ENCODE results near the gene KLK1. TPM values are rescaled to one million over a fixed set of nuclear protein-coding genes. Genes with fewer than 3 reads are reported as not detected.

KLK1 gene
- total RNA-seq, 1 experiment from 2014 or later, result not detected

DNA sequence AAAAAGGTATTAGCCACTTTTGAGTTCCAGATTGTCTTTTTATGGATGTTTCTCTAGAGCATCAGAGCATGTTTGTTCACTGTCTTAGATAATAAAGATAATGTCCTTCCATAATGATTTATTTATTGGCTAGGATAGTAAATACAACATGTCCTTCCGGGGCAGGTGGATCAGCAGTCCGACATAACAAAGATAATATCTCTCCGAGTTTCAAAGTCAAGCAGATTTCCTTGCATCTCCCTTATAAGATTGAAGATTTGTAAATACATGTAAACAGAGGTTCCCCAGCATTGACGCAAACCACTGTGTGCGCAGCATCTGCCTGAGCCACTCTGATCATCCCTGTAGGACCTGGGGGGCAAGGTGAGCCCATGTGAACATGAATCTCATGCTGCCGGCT, 18.5 kb upstream of the KLK1 start:
- ChIA-PET POLR2A (ENCODE audit: low non-redundant PET) (no interaction called here), CTCF (no interaction called here)
- Histone ChIP-seq H3K4me1 (ENCODE audit: insufficient read depth, low read length, poor library complexity, severe bottlenecking) (no peaks in the 10 kb centered on the region), H3K9me3 (ENCODE audit: low read depth, low read length, poor library complexity, severe bottlenecking) (no peaks in the 10 kb centered on the region), H3K27me3 (replicated peaks; ENCODE audit: insufficient read depth, low read depth, low read length, poor library complexity) (peaks cover 52% of the 10 kb centered on the region), H3K27ac (ENCODE audit: low read depth, low read length, poor library complexity, severe bottlenecking) (no peak overlapping the region), H3K4me3 (ENCODE audit: low read depth, low read length, poor library complexity, severe bottlenecking) (no peak overlapping the region), H3K36me3 (ENCODE audit: insufficient read depth, low read length, poor library complexity, severe bottlenecking) (no peaks in the 10 kb centered on the region)
- intact Hi-C loops (cut with micrococcal nuclease; ENCODE audit: unreplicated experiment), result no loop called here
- TF ChIP-seq, protein P1, sequence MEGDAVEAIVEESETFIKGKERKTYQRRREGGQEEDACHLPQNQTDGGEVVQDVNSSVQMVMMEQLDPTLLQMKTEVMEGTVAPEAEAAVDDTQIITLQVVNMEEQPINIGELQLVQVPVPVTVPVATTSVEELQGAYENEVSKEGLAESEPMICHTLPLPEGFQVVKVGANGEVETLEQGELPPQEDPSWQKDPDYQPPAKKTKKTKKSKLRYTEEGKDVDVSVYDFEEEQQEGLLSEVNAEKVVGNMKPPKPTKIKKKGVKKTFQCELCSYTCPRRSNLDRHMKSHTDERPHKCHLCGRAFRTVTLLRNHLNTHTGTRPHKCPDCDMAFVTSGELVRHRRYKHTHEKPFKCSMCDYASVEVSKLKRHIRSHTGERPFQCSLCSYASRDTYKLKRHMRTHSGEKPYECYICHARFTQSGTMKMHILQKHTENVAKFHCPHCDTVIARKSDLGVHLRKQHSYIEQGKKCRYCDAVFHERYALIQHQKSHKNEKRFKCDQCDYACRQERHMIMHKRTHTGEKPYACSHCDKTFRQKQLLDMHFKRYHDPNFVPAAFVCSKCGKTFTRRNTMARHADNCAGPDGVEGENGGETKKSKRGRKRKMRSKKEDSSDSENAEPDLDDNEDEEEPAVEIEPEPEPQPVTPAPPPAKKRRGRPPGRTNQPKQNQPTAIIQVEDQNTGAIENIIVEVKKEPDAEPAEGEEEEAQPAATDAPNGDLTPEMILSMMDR (conservative IDR thresholded peaks at IDR 0.05; ENCODE audit: low read depth, low read length), result no peak
- no peak for TF ChIP-seq EZH2 (IDR thresholded peaks at IDR 0.05; ENCODE audit: borderline replicate concordance, low read depth, low read length, poor library complexity, severe bottlenecking)
- DNase-seq (ENCODE audit: low spot score), result no peak
- no TSS peak for BruUV-seq (replicated peaks)

DNA sequence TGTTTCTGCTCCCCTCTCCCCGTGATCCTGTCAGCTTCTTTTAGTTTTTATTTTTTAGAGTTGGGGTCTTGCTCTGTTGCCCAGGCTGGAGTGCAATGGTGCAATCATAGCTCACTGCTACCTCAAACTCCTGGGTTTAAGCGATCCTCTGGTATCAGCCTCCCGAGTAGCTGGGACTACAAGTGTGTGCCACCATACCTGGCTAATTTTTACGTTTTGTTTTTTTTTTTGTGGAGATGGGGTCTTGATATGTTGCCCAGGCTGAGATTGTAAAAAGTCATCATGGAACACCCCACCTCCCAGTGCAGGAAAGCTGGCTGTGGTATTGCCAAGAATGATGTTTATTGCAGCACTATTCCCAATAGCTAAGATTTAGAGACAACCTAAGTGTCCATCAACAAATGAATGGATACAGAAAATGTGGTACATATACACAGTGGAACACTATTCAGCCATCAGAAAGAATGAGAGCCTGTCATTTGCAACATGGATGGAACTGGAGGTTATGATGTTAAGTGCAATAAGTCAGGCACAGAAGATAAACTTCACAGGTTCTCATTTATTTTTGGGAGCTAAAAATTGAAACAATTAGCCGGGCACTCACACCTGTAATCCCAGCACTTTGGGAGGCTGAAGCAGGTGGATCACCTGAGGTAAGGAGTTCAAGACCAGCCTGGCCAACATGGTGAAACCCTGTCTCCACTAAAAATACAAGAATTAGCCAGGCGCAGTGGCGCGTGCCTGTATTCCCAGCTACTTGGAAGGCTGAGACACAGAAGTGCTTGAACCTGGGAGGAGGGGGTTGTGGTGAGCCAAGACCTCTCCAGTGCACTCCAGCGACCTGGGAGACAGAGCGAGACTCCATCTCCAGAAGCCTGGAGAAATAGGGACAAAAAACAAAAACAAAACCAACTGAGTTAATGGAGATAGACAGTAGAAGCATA, 16.4 kb upstream of the KLK1 start:
- Histone ChIP-seq H3K4me3 (ENCODE audit: low read depth, low read length, poor library complexity, severe bottlenecking) (no peak overlapping the region), H3K27me3 (replicated peaks; ENCODE audit: insufficient read depth, low read depth, low read length, poor library complexity) (peaks cover 37% of the 10 kb centered on the region), H3K4me1 (ENCODE audit: insufficient read depth, low read length, poor library complexity, severe bottlenecking) (peaks cover 3% of the 10 kb centered on the region), H3K9me3 (ENCODE audit: low read depth, low read length, poor library complexity, severe bottlenecking) (no peaks in the 10 kb centered on the region), H3K36me3 (ENCODE audit: insufficient read depth, low read length, poor library complexity, severe bottlenecking) (no peaks in the 10 kb centered on the region), H3K27ac (ENCODE audit: low read depth, low read length, poor library complexity, severe bottlenecking) (no peak overlapping the region)
- no peak for DNase-seq (ENCODE audit: low spot score)
- ChIA-PET CTCF (interaction anchor here (0.7 kb wide), 1 partner anchor 23 kb away, joined by 5 read pairs; no protein-coding TSS in a partner anchor), POLR2A (ENCODE audit: low non-redundant PET) (no interaction called here)
- no TSS peak for BruUV-seq (replicated peaks)
- TF ChIP-seq, protein P1 (conservative IDR thresholded peaks at IDR 0.05; ENCODE audit: low read depth, low read length), result no peak
- TF ChIP-seq EZH2 (IDR thresholded peaks at IDR 0.05; ENCODE audit: borderline replicate concordance, low read depth, low read length, poor library complexity, severe bottlenecking), result no peak
- intact Hi-C loops (cut with micrococcal nuclease; ENCODE audit: unreplicated experiment), result no loop called here

DNA sequence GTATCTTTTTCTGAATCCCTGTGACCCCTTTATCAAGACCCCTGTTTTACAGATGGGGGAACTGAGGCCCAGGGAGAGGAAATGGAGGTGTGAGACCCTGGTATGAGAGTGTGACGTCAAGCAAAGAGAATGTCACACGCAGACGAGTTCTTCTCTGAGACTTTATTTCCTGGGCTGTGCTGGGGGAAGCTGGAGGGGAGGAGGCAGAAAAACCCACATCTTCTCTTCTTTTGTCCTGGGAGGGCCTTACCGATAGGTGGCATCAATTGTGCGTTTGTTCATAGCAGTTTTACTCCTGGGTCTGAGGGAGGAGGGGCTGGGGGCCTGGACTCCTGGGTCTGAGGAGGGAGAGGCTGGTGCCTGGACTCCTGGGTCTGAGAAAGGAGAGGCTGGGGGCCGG, 14.7 kb upstream of the KLK1 start:
- Histone ChIP-seq H3K9me3 (ENCODE audit: low read depth, low read length, poor library complexity, severe bottlenecking) (no peaks in the 10 kb centered on the region), H3K27me3 (replicated peaks; ENCODE audit: insufficient read depth, low read depth, low read length, poor library complexity) (peaks cover 21% of the 10 kb centered on the region), H3K4me1 (ENCODE audit: insufficient read depth, low read length, poor library complexity, severe bottlenecking) (peaks cover 3% of the 10 kb centered on the region), H3K36me3 (ENCODE audit: insufficient read depth, low read length, poor library complexity, severe bottlenecking) (no peaks in the 10 kb centered on the region), H3K4me3 (ENCODE audit: low read depth, low read length, poor library complexity, severe bottlenecking) (no peak overlapping the region), H3K27ac (ENCODE audit: low read depth, low read length, poor library complexity, severe bottlenecking) (no peak overlapping the region)
- no TSS peak for BruUV-seq (replicated peaks)
- DNase-seq (ENCODE audit: low spot score), result peak; percentile 51
- no peak for TF ChIP-seq EZH2 (IDR thresholded peaks at IDR 0.05; ENCODE audit: borderline replicate concordance, low read depth, low read length, poor library complexity, severe bottlenecking)
- TF ChIP-seq, protein P1 (conservative IDR thresholded peaks at IDR 0.05; ENCODE audit: low read depth, low read length), result peak; percentile 44; the same call in 1 of the 2 replicates
- POLR2A ChIA-PET (ENCODE audit: low non-redundant PET), result no interaction called here
- CTCF ChIA-PET, result no interaction called here
- intact Hi-C loops (cut with micrococcal nuclease; ENCODE audit: unreplicated experiment), result no loop called here
